OCI-LY3 (cell line): ENCODE data around the gene SCN1B.

Source experiments
- H2AFZ ChIP-seq: fragments of 200-600, 300-600 bp; shearing (Covaris generic); 2 replicates; pipeline ENCODE4 v1.6.0; 2014; ENCODE audit warnings: antibody characterized with exemption, low read depth, low read length
- H3K27ac ChIP-seq: fragments of 200-600, 300-600 bp; sonication (generic); 2 replicates; pipeline ENCODE4 v1.5.1; 2014; ENCODE audit warnings: mild to moderate bottlenecking, low read length, moderate library complexity, mixed read lengths
- H3K27me3 ChIP-seq: fragments of 200-600, 300-600 bp; sonication (generic); 2 replicates; pipeline ENCODE4 v1.6.1; 2014; ENCODE audit warnings: low read depth, low read length, mixed read lengths
- H3K36me3 ChIP-seq: fragments of 200-600, 300-600 bp; sonication (generic); replicated peaks from 2 replicates; pipeline ENCODE3; 2014; ENCODE audit warnings: low read depth, low read length, mixed read lengths
- H3K4me1 ChIP-seq: fragments of 300-600, 200-600 bp; sonication (generic); 2 replicates; pipeline ENCODE4 v1.6.1; 2014; ENCODE audit warnings: low read length, mixed read lengths
- H3K4me2 ChIP-seq: fragments of 200-600, 300-600 bp; sonication (generic); 2 replicates; pipeline ENCODE4 v1.6.1; 2014; ENCODE audit warnings: low read length, mixed read lengths
- H3K4me3 ChIP-seq: fragments of 300-600, 200-600 bp; sonication (generic); 2 replicates; pipeline ENCODE4 v1.5.1; 2014; ENCODE audit warnings: antibody characterized with exemption, mild to moderate bottlenecking, low read length, moderate library complexity
- H3K79me2 ChIP-seq: fragments of 300-600, 200-600 bp; shearing (Covaris generic); 2 replicates; pipeline ENCODE4 v1.6.1; 2014; ENCODE audit warnings: mild to moderate bottlenecking, low read length, mixed read lengths
- H3K9ac ChIP-seq: fragments of 300-600, 200-600 bp; shearing (Covaris generic); 2 replicates; pipeline ENCODE4 v1.6.0; 2014; ENCODE audit warnings: mild to moderate bottlenecking, low read length, moderate library complexity
- H3K9me3 ChIP-seq: fragments of 200-600, 300-600 bp; shearing (Covaris generic); 2 replicates; pipeline ENCODE4 v1.6.1; 2014; ENCODE audit warnings: low read length, mixed read lengths; ENCODE audit not compliant: insufficient read depth
- H4K20me1 ChIP-seq: fragments of 200-600, 300-600 bp; sonication (generic); 2 replicates; pipeline ENCODE4 v1.6.1; 2016; ENCODE audit warnings: low read length, mixed read lengths; ENCODE audit not compliant: insufficient read depth
- CTCF ChIP-seq: fragments of 200-600, 300-600 bp; sonication (generic); IDR thresholded peaks from 2 replicates; pipeline ENCODE4 v1.5.1; 2014; ENCODE audit warnings: antibody characterized with exemption, low read length, low read depth
- EZH2phosphoT487 ChIP-seq: fragments of 200-600 bp; shearing (Covaris generic); IDR thresholded peaks from 2 replicates; pipeline ENCODE4 v1.6.1; 2018; ENCODE audit warnings: antibody characterized with exemption, mixed run types, low read depth

SCN1B gene

DNA sequence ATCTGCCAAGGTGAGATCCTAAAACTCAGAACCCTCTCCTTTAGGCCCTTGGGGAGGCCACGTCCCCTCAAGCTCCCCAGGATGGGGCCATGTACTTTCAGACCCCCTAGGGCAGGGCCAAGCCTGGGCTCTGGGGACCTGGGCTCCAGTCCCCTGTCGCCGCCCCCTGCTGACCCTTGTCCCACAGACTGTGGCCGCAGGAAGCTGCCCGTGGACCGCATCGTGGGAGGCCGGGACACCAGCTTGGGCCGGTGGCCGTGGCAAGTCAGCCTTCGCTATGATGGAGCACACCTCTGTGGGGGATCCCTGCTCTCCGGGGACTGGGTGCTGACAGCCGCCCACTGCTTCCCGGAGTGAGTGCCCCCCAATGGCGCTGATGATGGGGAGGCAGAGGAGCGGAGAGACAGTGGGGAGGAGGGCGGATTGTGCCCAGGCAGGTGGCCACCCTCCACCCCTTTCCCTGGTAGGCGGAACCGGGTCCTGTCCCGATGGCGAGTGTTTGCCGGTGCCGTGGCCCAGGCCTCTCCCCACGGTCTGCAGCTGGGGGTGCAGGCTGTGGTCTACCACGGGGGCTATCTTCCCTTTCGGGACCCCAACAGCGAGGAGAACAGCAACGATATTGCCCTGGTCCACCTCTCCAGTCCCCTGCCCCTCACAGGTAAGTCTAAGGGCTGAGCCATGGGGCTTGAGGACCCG is 30.0 kb downstream of the SCN1B start:
- Histone ChIP-seq H3K36me3 (no peaks in the 10 kb centered on the region), H3K27ac (no peak overlapping the region), H4K20me1 (no peaks in the 10 kb centered on the region), H3K4me1 (no peaks in the 10 kb centered on the region), H3K27me3 (peaks cover 29% of the 10 kb centered on the region), H3K4me3 (no peak overlapping the region), H3K9me3 (no peaks in the 10 kb centered on the region), H2AFZ (no peak overlapping the region), H3K79me2 (no peaks in the 10 kb centered on the region), H3K9ac (no peak overlapping the region), H3K4me2 (no peak overlapping the region)
- TF ChIP-seq CTCF = no peak
- TF ChIP-seq EZH2phosphoT487 = no peak

GRCh38 chr19:35061583-35062373 is 31.5 kb downstream of the SCN1B start:
- Histone ChIP-seq H3K9ac (no peak overlapping the region), H3K9me3 (no peaks in the 10 kb centered on the region), H2AFZ (no peak overlapping the region), H3K27me3 (peaks cover 16% of the 10 kb centered on the region), H4K20me1 (no peaks in the 10 kb centered on the region), H3K27ac (no peak overlapping the region), H3K4me2 (no peak overlapping the region), H3K36me3 (no peaks in the 10 kb centered on the region), H3K4me3 (no peak overlapping the region), H3K4me1 (0 out of 2 replicates have a peak, but pooled peaks cover under 1% of the 10 kb centered on the region), H3K79me2 (no peaks in the 10 kb centered on the region)
- TF ChIP-seq EZH2phosphoT487 (no peak), CTCF (no peak)

DNA sequence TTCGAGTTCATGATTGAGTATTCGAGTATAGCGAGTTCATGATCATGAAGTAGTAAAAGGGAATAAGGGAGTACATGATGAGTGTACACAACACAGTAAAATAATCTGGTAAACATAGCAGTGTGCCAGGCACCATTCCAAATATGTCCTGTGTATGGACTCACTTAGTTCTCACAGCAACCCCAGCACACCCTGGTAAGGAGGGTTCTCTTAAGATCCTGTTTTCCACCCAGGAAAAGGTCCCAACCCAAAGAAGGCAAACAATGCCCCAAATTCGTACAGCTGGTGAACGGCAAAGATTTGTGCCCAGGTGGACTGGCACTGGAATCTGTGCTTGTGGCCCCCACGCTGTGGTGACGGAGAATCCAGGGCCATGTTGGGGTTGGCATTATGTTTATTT is 32.7 kb downstream of the SCN1B start:
- no peak overlapping the region for H3K4me3 ChIP-seq
- no peaks in the 10 kb centered on the region for H4K20me1 ChIP-seq
- H3K4me1 ChIP-seq = 0 out of 2 replicates have a peak, but pooled peaks cover 3% of the 10 kb centered on the region
- TF ChIP-seq EZH2phosphoT487 (no peak), CTCF (no peak)
- no peaks in the 10 kb centered on the region for H3K79me2 ChIP-seq
- no peaks in the 10 kb centered on the region for H3K9me3 ChIP-seq
- H2AFZ ChIP-seq = no peak overlapping the region
- peaks cover 13% of the 10 kb centered on the region; the same call in 1 of the 2 replicates for H3K27me3 ChIP-seq
- H3K4me2 ChIP-seq = no peak overlapping the region
- no peaks in the 10 kb centered on the region for H3K36me3 ChIP-seq
- H3K9ac ChIP-seq = no peak overlapping the region
- H3K27ac ChIP-seq = no peak overlapping the region
